K562 (cell line): ENCODE results near the gene ELMO1. TPM values are rescaled to one million over a fixed set of nuclear protein-coding genes. Genes with fewer than 3 reads are reported as not detected.

Experiments
- ARHGAP35 ChIP-seq: fragments of 450-650 bp; IDR thresholded peaks from 2 replicates; pipeline ENCODE4 v1.6.1; 2018; ENCODE audit not compliant: partially characterized antibody
- HLTF ChIP-seq: fragments of 450-650 bp; IDR thresholded peaks from 2 replicates; pipeline ENCODE4 v1.6.1; 2016
- ZNF609 ChIP-seq: sonication (generic); formaldehyde crosslinking; IDR thresholded peaks from 2 replicates; pipeline ENCODE4 v1.8.1; 2023; ENCODE audit warnings: missing genetic modification reagents, mild to moderate bottlenecking, borderline replicate concordance
- ZZZ3 ChIP-seq: fragments of 450-650 bp; IDR thresholded peaks from 2 replicates; pipeline ENCODE4 v1.6.1; 2016; ENCODE audit warnings: antibody characterized with exemption, mild to moderate bottlenecking, moderate library complexity
- polyA plus RNA-seq, 8 experiments: library from polyadenylated mRNA; depleted of rRNA in 4 of 8; stranded (reverse) in 5 of 8; unstranded in 3 of 8; fragments of >200 nt; fragmentation: Nextera tagmentation in 2 of 8; fragmentation: Illumina TruSeq in 1 of 8; extraction: Ambion mirVana in 2 of 8; extraction: Trizol in 1 of 8; gene quantifications; 2 replicates each; pipeline versions ENCODE4 v1.2.1 to v1.2.3, GENCODE V29; 2011 to 2014; ENCODE audit warnings: inconsistent platforms in 1 of 8, missing spikeins in 1 of 8
- total RNA-seq, 7 experiments: library from RNA; depleted of rRNA in 6 of 7; stranded (reverse); fragments of >200 nt in 6 of 7; fragmentation: Illumina TruSeq in 2 of 7; extraction: Trizol in 2 of 7; gene quantifications; 2 replicates each; pipeline versions ENCODE4 v1.2.1 to v1.2.3, GENCODE V29; 2011 to 2021; ENCODE audit warnings: low replicate concordance in 1 of 7
- TF ChIP-seq, protein P1 (sequence below), 2 experiments: fragments of 450-650 bp in 1 of 2; sonication (generic) in 1 of 2; formaldehyde crosslinking in 1 of 2; IDR thresholded peaks; 2 replicates each; pipeline versions ENCODE4 v1.7.1 to v1.9.0; 2016 to 2022; ENCODE audit warnings: inconsistent platforms in 1 of 2, mild to moderate bottlenecking in 1 of 2, missing genetic modification reagents in 1 of 2

Gene ELMO1
- total and polyA plus RNA-seq, 9 of the 15 experiments (the other 6 are each of a cell fraction or from before 2014, with no cell fraction given) = 0.36 to 7.2 (median 3.6) TPM

DNA sequence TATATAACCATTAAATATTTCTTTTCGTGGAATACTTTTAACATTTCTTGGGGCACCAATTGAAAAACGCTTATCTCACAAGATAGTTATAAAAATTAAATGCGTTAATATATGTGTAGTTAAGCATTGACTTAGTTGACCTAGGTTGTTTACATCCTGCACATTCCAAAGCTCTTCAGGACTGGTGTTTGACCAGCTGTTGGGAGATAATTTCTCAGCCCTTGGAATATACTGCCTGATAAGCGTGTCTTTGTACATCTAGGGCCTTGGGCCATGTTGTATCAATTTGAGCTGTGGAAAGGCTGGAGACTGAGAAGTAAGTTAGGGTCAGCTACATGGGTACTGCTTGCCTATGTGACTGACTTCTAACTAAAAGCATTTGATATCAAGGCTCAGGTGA is 634.4 kb downstream of the ELMO1 start (continued):
- TF ChIP-seq, protein P1, sequence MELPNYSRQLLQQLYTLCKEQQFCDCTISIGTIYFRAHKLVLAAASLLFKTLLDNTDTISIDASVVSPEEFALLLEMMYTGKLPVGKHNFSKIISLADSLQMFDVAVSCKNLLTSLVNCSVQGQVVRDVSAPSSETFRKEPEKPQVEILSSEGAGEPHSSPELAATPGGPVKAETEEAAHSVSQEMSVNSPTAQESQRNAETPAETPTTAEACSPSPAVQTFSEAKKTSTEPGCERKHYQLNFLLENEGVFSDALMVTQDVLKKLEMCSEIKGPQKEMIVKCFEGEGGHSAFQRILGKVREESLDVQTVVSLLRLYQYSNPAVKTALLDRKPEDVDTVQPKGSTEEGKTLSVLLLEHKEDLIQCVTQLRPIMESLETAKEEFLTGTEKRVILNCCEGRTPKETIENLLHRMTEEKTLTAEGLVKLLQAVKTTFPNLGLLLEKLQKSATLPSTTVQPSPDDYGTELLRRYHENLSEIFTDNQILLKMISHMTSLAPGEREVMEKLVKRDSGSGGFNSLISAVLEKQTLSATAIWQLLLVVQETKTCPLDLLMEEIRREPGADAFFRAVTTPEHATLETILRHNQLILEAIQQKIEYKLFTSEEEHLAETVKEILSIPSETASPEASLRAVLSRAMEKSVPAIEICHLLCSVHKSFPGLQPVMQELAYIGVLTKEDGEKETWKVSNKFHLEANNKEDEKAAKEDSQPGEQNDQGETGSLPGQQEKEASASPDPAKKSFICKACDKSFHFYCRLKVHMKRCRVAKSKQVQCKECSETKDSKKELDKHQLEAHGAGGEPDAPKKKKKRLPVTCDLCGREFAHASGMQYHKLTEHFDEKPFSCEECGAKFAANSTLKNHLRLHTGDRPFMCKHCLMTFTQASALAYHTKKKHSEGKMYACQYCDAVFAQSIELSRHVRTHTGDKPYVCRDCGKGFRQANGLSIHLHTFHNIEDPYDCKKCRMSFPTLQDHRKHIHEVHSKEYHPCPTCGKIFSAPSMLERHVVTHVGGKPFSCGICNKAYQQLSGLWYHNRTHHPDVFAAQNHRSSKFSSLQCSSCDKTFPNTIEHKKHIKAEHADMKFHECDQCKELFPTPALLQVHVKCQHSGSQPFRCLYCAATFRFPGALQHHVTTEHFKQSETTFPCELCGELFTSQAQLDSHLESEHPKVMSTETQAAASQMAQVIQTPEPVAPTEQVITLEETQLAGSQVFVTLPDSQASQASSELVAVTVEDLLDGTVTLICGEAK (IDR thresholded peaks at IDR 0.05) = no peak
- TF ChIP-seq, protein P1 (CRISPR knock-in tag; IDR thresholded peaks at IDR 0.05) = no peak
- TF ChIP-seq HLTF (no peak), ZZZ3 (no peak), ZNF609 (no peak), ARHGAP35 (no peak)
